Measurements from ENCODE around the gene PRAC2. TPM values are rescaled to one million over a fixed set of nuclear protein-coding genes. Genes with fewer than 3 reads are reported as not detected.
A peak's percentile ranks its signal among the peaks of the same experiment; 100 is the strongest.

Gene PRAC2
- total RNA-seq, 8 experiments from 2014 or later = not detected

DNA sequence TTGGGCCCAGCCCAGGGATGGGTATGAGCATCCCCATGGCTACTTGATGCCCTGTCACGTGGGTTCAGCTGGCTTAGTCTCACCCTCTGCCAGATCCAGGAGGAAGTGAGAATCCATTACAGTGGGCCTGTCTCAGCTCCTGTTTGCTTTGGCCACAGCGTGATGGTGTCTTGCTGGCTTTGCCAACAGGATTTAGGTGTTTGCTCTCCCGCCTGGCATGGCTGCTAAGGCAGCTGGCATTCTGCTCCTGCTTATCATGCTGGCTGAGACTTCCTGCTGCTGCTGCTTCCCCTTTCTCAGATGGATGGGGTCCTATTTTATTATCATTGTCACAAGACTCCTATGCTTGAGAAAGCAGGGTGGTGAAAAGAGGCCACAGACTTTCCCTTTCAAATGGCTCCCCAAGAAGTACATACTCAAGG, 33.9 kb downstream of the PRAC2 start:
- in situ Hi-C loops (cut with MboI; ENCODE audit: low pct_unique_long_range_greater_than_20kb in 2 of 9, low sequenced_read_pairs in 9 of 9, unreplicated experiment in 9 of 9) = no loop called here
- H3K27ac ChIP-seq = no peak overlapping the region
- 0 to 79% (median 25%) methylated on average over 1 to 3 of the region's 3 CpGs; no CpG with 5 or more reads in 1 of the 10 experiments for WGBS, 10 experiments
- no peak overlapping the region for H3K4me3 ChIP-seq
- peak in 1 of 8 experiments; percentile 44 for ATAC-seq (replicated peaks in 6 of 8)
- H3K4me1 ChIP-seq (replicated peaks in 1 of 2) = no peaks in the 10 kb centered on the region

DNA sequence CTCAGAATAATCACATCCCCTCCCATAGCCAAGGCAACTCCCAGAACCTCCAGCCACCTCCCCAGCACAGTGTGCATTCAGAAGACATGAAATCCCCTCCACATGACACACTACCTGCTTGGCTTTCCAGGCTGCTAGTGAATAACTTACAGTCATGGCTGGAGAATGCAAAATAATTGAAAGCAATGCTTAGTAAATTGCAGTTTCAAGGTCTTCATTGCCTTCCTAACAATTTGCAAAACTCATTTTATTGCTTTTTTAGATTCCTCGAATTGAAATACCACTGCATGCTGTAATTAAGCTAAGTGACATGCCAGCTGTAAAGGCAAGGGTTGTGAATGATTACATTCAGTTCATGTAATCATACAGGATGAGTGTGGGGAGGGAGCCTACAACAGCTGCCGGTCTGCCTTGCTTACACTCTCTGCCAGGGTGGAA, 34.6 kb downstream of the PRAC2 start:
- H3K27ac ChIP-seq = no peak overlapping the region
- H3K4me1 ChIP-seq (replicated peaks in 1 of 2) = no peaks in the 10 kb centered on the region
- 0 to 30% (median 13%) methylated on average over 1 to 2 of the region's 2 CpGs; no CpG with 5 or more reads in 3 of the 10 experiments for WGBS, 10 experiments
- in situ Hi-C loops (cut with MboI; ENCODE audit: low pct_unique_long_range_greater_than_20kb in 2 of 9, low sequenced_read_pairs in 9 of 9, unreplicated experiment in 9 of 9) = no loop called here
- peak in 2 of 8 experiments; percentile 28 to 76 for ATAC-seq (replicated peaks in 6 of 8)
- no peak overlapping the region for H3K4me3 ChIP-seq

DNA sequence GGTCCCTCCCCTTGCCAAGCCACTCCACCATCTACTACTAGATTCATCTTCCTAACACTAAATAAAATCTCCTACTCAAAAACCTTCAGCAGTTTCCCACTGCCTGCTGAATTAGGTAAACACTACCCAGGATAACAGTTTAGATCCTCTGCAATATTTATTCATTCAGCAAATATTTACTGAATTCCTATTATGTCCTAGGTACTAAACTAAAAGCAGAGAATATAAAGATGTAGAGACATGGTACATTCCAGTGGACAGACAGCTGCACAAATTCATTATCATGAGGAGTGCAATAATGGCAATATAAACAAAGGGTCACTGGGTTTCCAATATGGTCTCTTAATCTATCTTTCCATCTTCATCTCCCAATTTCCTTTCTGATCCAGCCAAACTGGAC, 36.3 kb downstream of the PRAC2 start:
- in situ Hi-C loops (cut with MboI; ENCODE audit: low pct_unique_long_range_greater_than_20kb in 2 of 9, low sequenced_read_pairs in 9 of 9, unreplicated experiment in 9 of 9) = no loop called here
- Histone ChIP-seq H3K4me1 (replicated peaks in 1 of 2) (no peaks in the 10 kb centered on the region), H3K4me3 (no peak overlapping the region), H3K27ac (no peak overlapping the region)
- ATAC-seq (replicated peaks in 6 of 8) = no peak

DNA sequence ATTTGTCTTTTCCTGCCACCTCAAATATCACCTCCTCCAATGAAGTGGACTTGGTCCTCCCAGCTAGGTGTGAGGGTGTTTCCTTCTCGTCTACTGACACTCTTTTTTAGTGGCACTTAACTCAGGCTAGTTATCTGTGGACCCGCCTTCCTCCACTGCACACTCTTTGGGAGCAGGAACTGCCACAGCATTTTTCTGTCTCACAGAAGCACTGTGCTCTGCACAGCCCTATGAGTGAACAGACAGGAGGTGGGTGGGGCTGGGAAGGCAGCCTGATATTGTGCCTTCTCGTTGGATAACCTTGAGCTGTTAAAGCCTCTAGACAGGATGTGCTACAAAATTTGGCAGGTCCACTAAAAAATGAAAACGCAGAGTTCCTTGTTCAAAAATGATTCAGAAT, 37.4 kb downstream of the PRAC2 start:
- Histone ChIP-seq H3K27ac (no peak overlapping the region), H3K4me1 (replicated peaks in 1 of 2) (no peaks in the 10 kb centered on the region), H3K4me3 (no peak overlapping the region)
- no peak for ATAC-seq (replicated peaks in 6 of 8)
- 0 to 72% (median 20%) methylated on average over 1 to 3 of the region's 4 CpGs; no CpG with 5 or more reads in 2 of the 10 experiments for WGBS, 10 experiments
- in situ Hi-C loops (cut with MboI; ENCODE audit: low pct_unique_long_range_greater_than_20kb in 2 of 9, low sequenced_read_pairs in 9 of 9, unreplicated experiment in 9 of 9) = no loop called here

DNA sequence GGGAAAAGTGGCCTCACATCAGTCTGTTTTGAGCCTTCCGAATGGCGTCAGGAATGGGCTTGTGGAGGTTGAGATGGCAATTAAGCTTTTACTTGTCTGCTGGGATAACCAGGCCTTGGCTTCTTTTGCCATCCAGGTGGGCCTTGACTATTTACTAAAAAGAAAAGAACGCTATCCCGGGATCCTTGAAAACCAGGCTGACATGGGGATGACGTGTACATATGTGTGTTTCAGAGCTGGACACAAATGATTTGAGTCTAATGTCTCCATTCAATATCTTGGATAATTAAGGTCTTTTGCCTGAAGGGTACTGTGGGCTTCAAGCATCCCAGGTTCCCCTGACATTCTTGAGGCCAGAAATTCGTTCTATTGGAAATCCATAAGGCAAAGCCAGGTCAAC, 38.1 kb downstream of the PRAC2 start:
- Histone ChIP-seq H3K27ac (no peak overlapping the region), H3K4me3 (no peak overlapping the region), H3K4me1 (replicated peaks in 1 of 2) (no peaks in the 10 kb centered on the region)
- in situ Hi-C loops (cut with MboI; ENCODE audit: low pct_unique_long_range_greater_than_20kb in 2 of 9, low sequenced_read_pairs in 9 of 9, unreplicated experiment in 9 of 9) = no loop called here
- 0 to 91% (median 51%) methylated on average over 1 to 6 of the region's 6 CpGs; no CpG with 5 or more reads in 2 of the 10 experiments for WGBS, 10 experiments
- ATAC-seq (replicated peaks in 6 of 8) = no peak

DNA sequence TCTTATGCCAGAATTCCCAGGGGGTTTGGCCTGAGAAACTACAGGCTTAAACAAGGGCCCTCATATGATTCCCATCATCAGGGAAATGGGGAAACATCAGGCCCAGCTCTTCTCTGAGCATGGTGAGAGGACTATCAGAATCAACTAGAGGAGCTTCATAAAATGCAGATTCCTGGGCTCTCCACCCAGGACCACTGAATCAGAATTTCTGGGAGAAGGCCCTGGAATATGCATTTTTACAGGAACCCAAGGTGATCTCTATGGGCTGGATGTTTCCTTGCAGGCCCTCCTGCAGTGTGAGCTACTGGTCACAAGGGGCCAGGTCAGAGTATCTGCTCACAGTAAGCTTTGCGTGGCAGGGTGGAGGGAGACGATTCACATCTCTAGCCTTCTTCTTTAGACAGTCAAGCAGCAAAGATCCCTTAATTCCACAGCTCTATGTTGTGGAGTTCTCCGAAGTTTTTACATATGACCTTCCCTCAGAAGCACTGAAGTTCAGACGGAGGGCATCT, 44.3 kb downstream of the PRAC2 start:
- in situ Hi-C loops (cut with MboI; ENCODE audit: low pct_unique_long_range_greater_than_20kb in 2 of 9, low sequenced_read_pairs in 9 of 9, unreplicated experiment in 9 of 9) = no loop called here
- WGBS, 10 experiments = 30 to 100% (median 53%) methylated on average over 1 to 3 of the region's 4 CpGs; no CpG with 5 or more reads in 2 of the 10 experiments
- peak in 2 of 8 experiments; percentile 20 to 31 for ATAC-seq (replicated peaks in 6 of 8)
- H3K27ac ChIP-seq = no peak overlapping the region
- no peaks in the 10 kb centered on the region for H3K4me1 ChIP-seq (replicated peaks in 1 of 2)
- no peak overlapping the region for H3K4me3 ChIP-seq

DNA sequence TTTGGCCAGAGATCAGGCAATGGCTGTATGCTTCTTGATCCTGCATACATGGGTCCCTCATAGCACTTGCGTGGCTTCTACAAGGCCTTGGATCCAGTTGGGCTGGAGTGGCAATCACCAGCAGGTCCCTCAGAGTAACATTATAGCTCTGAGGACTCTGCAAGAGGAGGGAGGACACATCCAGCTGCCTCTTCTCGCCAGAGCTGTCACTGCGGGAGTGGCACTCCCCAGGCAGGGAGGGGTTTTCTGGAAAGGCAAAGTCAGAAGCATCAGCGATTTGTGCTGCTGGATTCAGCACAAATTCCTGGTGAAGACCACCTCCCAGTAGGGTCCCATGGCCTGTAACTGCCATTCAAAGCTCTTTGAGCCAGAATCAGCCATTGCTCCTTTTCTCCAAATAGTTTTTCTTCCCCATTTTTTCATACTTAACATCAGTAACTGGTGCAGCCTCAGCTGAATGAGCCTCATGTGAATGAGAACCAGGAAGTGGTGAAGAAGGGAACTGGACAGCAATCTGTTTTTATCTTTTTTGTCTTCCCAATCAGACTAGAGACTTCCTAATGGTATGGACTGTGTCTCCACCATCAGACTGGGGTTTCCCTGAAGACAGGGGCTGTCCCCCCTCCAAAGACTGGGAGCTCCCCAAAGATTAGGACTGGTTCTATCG, 46.2 kb downstream of the PRAC2 start:
- WGBS, 10 experiments = 52 to 83% (median 67%) methylated on average over 1 to 5 of the region's 5 CpGs; no CpG with 5 or more reads in 1 of the 10 experiments
- Histone ChIP-seq H3K4me1 (replicated peaks in 1 of 2) (no peaks in the 10 kb centered on the region), H3K4me3 (no peak overlapping the region), H3K27ac (no peak overlapping the region)
- in situ Hi-C loops (cut with MboI; ENCODE audit: low pct_unique_long_range_greater_than_20kb in 2 of 9, low sequenced_read_pairs in 9 of 9, unreplicated experiment in 9 of 9) = no loop called here
- ATAC-seq (replicated peaks in 6 of 8) = peak in 2 of 8 experiments; percentile 61 to 74

DNA sequence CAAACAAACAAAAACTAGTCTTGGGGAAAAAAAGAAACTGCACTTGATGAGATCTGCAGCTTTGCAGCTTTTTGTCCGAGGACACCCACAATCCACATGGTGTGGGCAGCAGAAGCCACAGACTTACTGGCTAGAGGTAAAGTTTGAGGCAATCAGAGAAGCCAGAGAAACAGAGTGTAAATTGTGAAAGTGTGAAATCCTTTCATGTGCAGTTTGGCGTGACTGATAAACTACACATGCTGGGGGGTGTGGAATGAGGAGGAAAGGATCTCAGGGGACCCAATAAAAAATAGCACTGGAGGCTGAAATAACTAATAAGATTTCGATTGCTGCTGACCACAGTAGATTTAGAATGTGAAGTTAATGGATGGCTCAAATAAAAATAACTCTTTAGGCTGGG, 48.0 kb downstream of the PRAC2 start:
- ATAC-seq (replicated peaks in 6 of 8) = no peak
- WGBS, 10 experiments = 0 to 80% (median 36%) methylated on average over 1 to 3 of the region's 3 CpGs; no CpG with 5 or more reads in 1 of the 10 experiments
- H3K4me1 ChIP-seq (replicated peaks in 1 of 2) = no peaks in the 10 kb centered on the region
- in situ Hi-C loops (cut with MboI; ENCODE audit: low pct_unique_long_range_greater_than_20kb in 2 of 9, low sequenced_read_pairs in 9 of 9, unreplicated experiment in 9 of 9) = no loop called here
- no peak overlapping the region for H3K27ac ChIP-seq
- no peak overlapping the region for H3K4me3 ChIP-seq

DNA sequence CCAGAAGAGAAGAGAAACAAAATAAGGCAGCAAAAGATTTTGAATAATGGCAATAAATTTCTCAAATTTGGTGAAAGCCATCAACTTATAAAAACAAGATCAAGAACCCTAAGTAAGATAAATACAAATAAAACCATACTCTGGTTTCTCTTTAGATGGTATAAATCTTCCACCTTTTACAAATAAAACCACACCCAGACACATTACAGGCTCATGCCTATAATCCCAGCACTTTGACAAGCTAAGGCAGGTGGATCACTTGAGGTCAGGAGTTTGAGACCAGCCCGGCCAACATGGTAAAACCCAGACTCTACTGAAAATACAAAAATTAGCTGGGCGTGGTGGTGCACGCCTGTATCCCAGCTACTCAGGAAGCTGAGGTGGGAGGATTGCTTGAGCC, 50.3 kb downstream of the PRAC2 start:
- ATAC-seq (replicated peaks in 6 of 8) = no peak
- Histone ChIP-seq H3K27ac (no peak overlapping the region), H3K4me3 (no peak overlapping the region), H3K4me1 (replicated peaks in 1 of 2) (no peaks in the 10 kb centered on the region)
- WGBS, 10 experiments = 57 to 94% (median 83%) methylated on average over 1 to 3 of the region's 3 CpGs; no CpG with 5 or more reads in 1 of the 10 experiments
- in situ Hi-C loops (cut with MboI; ENCODE audit: low pct_unique_long_range_greater_than_20kb in 2 of 9, low sequenced_read_pairs in 9 of 9, unreplicated experiment in 9 of 9) = no loop called here

Other genes with a start within 250 kb of the PRAC2 start
- 10 to 100 TPM in 1 of 8 experiments, 1 to 10 TPM in 3, under 1 TPM in 4; 0.22 to 38.7 (median 2.0) TPM for gene HOXB1, start 192.2 kb upstream of the PRAC2 start, total RNA-seq
- gene HOXB2, start 178.1 kb upstream of the PRAC2 start, total RNA-seq = 10 to 100 TPM in 7 of 8 experiments, 1 to 10 TPM in 1; 9.3 to 54.4 (median 26.2) TPM
- 10 to 100 TPM in 7 of 8 experiments, 1 to 10 TPM in 1; 8.8 to 32.0 (median 14.1) TPM for gene HOXB4, start 144.8 kb upstream of the PRAC2 start, total RNA-seq
- 100 to 1,000 TPM in 1 of 8 experiments, 10 to 100 TPM in 7; 20.6 to 111 (median 52.1) TPM for gene HOXB3, start 132.9 kb upstream of the PRAC2 start, total RNA-seq
- gene HOXB5, start 129.4 kb upstream of the PRAC2 start, total RNA-seq = 10 to 100 TPM in 6 of 8 experiments, 1 to 10 TPM in 2; 1.0 to 51.9 (median 15.8) TPM
- 10 to 100 TPM in 6 of 8 experiments, 1 to 10 TPM in 2; 7.1 to 75.2 (median 35.3) TPM for gene HOXB6, start 118.2 kb upstream of the PRAC2 start, total RNA-seq
- gene HOXB7, start 112.2 kb upstream of the PRAC2 start, total RNA-seq = 10 to 100 TPM in 7 of 8 experiments, 1 to 10 TPM in 1; 6.2 to 35.5 (median 23.7) TPM
- gene HOXB8, start 107.9 kb upstream of the PRAC2 start, total RNA-seq = 100 to 1,000 TPM in 1 of 8 experiments, 10 to 100 TPM in 5, under 1 TPM in 2; 0.80 to 139 (median 63.2) TPM
- 100 to 1,000 TPM in 2 of 8 experiments, 10 to 100 TPM in 3, under 1 TPM in 3; 0.10 to 154 (median 67.8) TPM for gene HOXB9, start 96.8 kb upstream of the PRAC2 start, total RNA-seq
- not detected for gene PRAC1, start 667 bp upstream of the PRAC2 start, total RNA-seq
- under 1 TPM in 7 of 8 experiments, not detected in 1; 0.05 to 0.70 (median 0.18) TPM for gene HOXB13, start 5.6 kb downstream of the PRAC2 start, total RNA-seq
- gene TTLL6, start 94.0 kb downstream of the PRAC2 start, total RNA-seq = 1 to 10 TPM in 3 of 8 experiments, under 1 TPM in 3, not detected in 2; 0.36 to 3.9 (median 1.1) TPM
- 10 to 100 TPM; 21.6 to 58.8 (median 42.8) TPM for gene CALCOCO2, start 107.8 kb downstream of the PRAC2 start, total RNA-seq
- 100 to 1,000 TPM; 109 to 239 (median 149) TPM for gene ATP5MC1, start 169.6 kb downstream of the PRAC2 start, total RNA-seq
- gene UBE2Z, start 185.2 kb downstream of the PRAC2 start, total RNA-seq = 10 to 100 TPM; 27.1 to 88.0 (median 47.1) TPM
- 100 to 1,000 TPM in 1 of 8 experiments, 10 to 100 TPM in 7; 57.8 to 109 (median 71.2) TPM for gene SNF8, start 221.7 kb downstream of the PRAC2 start, total RNA-seq
- not detected for gene GIP, start 245.4 kb downstream of the PRAC2 start, total RNA-seq

Data from motor neuron (in vitro differentiated cells).